GM12878 (cell line): ENCODE results near the gene RPS16. TPM values are rescaled to one million over a fixed set of nuclear protein-coding genes. Genes with fewer than 3 reads are reported as not detected.

Source experiments
- ATAC-seq: fragments of 200-7000 bp; cut with Tn5 transposase; 3 replicates; pipeline ENCODE4 v1.9.1; 2020; ENCODE audit warnings: mild to moderate bottlenecking, moderate library complexity
- BruUV-seq: library from RNA; stranded (reverse); fragments of 400-500 nt; replicated peaks from 2 replicates; lab custom pipeline; 2021; lab: Mats Ljungman, UMichigan
- CTCF ChIA-PET: fragments of 300-600 bp; sonication (Branson Sonifier 250); formaldehyde crosslinking; extraction: SDS; loops from one replicate; lab custom pipeline; 2021; ENCODE audit warnings: inconsistent platforms; lab: Yijun Ruan, JAX
- POLR2A ChIA-PET: fragments of 350-600 bp; formaldehyde crosslinking; extraction: SDS; loops from one replicate; lab custom pipeline; 2021; ENCODE audit warnings: inconsistent platforms; lab: Charles Lee
- RAD21 ChIA-PET: fragments of 300-600 bp; sonication (Branson Sonifier 250); formaldehyde crosslinking; loops from one replicate; lab custom pipeline; 2023; ENCODE audit warnings: antibody characterized with exemption; ENCODE audit not compliant: unreplicated experiment; lab: Charles Lee
- SMC1A ChIA-PET: fragments of 300-600 bp; sonication (Branson Sonifier 250); formaldehyde crosslinking; loops from one replicate; lab custom pipeline; 2023; ENCODE audit not compliant: unreplicated experiment, uncharacterized antibody; lab: Charles Lee
- DNase-seq: peaks from one replicate; pipeline ENCODE4 v3.0.0-alpha.2; 2011; ENCODE audit warnings: low read depth, low spot score
- FAIRE-seq: peaks from 3 replicates; lab custom pipeline; 2011; peaks lifted over from hg19 to GRCh38; lab: Jason Lieb, UNC
- H2AFZ ChIP-seq: 2 replicates; pipeline ENCODE4 v1.6.0; 2011; ENCODE audit warnings: low read depth, low read length, control low read depth; ENCODE audit not compliant: control insufficient read depth
- H3K27ac ChIP-seq: 2 replicates; pipeline ENCODE4 v1.5.1; 2011; ENCODE audit warnings: control low read depth; ENCODE audit not compliant: control insufficient read depth, insufficient read depth
- H3K27me3 ChIP-seq, 2 experiments: replicated peaks in 1 of 2; 2 replicates each; pipeline versions ENCODE4 v1.6.0 to v1.6.1; 2011; ENCODE audit warnings: low read length in 1 of 2; ENCODE audit not compliant: control insufficient read depth in 2 of 2, insufficient read depth in 2 of 2
- H3K36me3 ChIP-seq, 2 experiments: 2 replicates each; pipeline ENCODE4 v1.5.1; 2011; ENCODE audit warnings: low read length in 1 of 2; ENCODE audit not compliant: control insufficient read depth in 2 of 2, insufficient read depth in 2 of 2
- H3K4me1 ChIP-seq: 2 replicates; pipeline ENCODE4 v1.6.1; 2011; ENCODE audit warnings: mild to moderate bottlenecking, low read length, moderate library complexity, mixed read lengths; ENCODE audit not compliant: control insufficient read depth, insufficient read depth
- H3K4me2 ChIP-seq: 2 replicates; pipeline ENCODE4 v1.6.0; 2011; ENCODE audit warnings: control low read depth; ENCODE audit not compliant: control insufficient read depth, insufficient read depth
- H3K4me3 ChIP-seq: fragments of 200-600 bp; sonication (generic); 2 replicates; pipeline ENCODE4 v1.5.1; 2016
- H3K79me2 ChIP-seq: 2 replicates; pipeline ENCODE4 v1.6.0; 2011; ENCODE audit warnings: low read length; ENCODE audit not compliant: control insufficient read depth, insufficient read depth
- H3K9ac ChIP-seq: 2 replicates; pipeline ENCODE4 v1.8.0; 2011; ENCODE audit warnings: low read length, control low read depth, mixed read lengths; ENCODE audit not compliant: control insufficient read depth, insufficient read depth
- H3K9me3 ChIP-seq: replicated peaks from 3 replicates; pipeline ENCODE4 v1.5.1; 2011; ENCODE audit warnings: mild to moderate bottlenecking, low read length; ENCODE audit not compliant: control insufficient read depth, insufficient read depth
- H4K20me1 ChIP-seq: 2 replicates; pipeline ENCODE4 v1.6.0; 2011; ENCODE audit not compliant: control insufficient read depth, insufficient read depth
- ATF3 ChIP-seq: IDR thresholded peaks from 2 replicates; pipeline ENCODE4 v1.6.1; 2011; ENCODE audit warnings: low read depth, mild to moderate bottlenecking, low read length, moderate library complexity, borderline replicate concordance; ENCODE audit errors: extremely low read depth
- CEBPB ChIP-seq, 2 experiments: fragments of 150-350 bp in 1 of 2; IDR thresholded peaks; 2 replicates each; pipeline ENCODE4 v1.6.1; 2012 to 2014; ENCODE audit warnings: low read depth in 2 of 2, low read length in 2 of 2, borderline replicate concordance in 1 of 2, inconsistent platforms in 1 of 2
- CHD1 ChIP-seq: IDR thresholded peaks from 2 replicates; pipeline ENCODE4 v1.6.1; 2012; ENCODE audit warnings: low read depth, low read length, improper control_type of control experiment
- MYC ChIP-seq: IDR thresholded peaks from 2 replicates; pipeline ENCODE4 v1.6.1; 2011; ENCODE audit warnings: mild to moderate bottlenecking, low read length, moderate library complexity, inconsistent platforms; ENCODE audit not compliant: insufficient read depth, insufficient replicate concordance, insufficient read length, severe bottlenecking
- NR2C2 ChIP-seq: IDR thresholded peaks from 2 replicates; pipeline ENCODE4 v1.6.1; 2011; ENCODE audit warnings: borderline replicate concordance, low read depth; ENCODE audit not compliant: control insufficient read depth, insufficient read length
- PML ChIP-seq: IDR thresholded peaks from 2 replicates; pipeline ENCODE4 v1.6.1; 2012; ENCODE audit warnings: low read length, inconsistent platforms
- RAD21 ChIP-seq: IDR thresholded peaks from 2 replicates; pipeline ENCODE4 v1.6.1; 2011; ENCODE audit warnings: mild to moderate bottlenecking, low read depth, low read length, moderate library complexity; ENCODE audit not compliant: insufficient read depth
- RELA ChIP-seq: fragments of 450-650 bp; IDR thresholded peaks from 2 replicates; pipeline ENCODE4 v1.8.0; 2014; ENCODE audit warnings: borderline replicate concordance; ENCODE audit not compliant: partially characterized antibody
- SMAD5 ChIP-seq: IDR thresholded peaks from 2 replicates; pipeline ENCODE4 v1.6.1; 2016; ENCODE audit warnings: antibody characterized with exemption, low read depth
- TBL1XR1 ChIP-seq: IDR thresholded peaks from 2 replicates; pipeline ENCODE4 v1.6.1; 2012; ENCODE audit warnings: low read depth, low read length, improper control_type of control experiment
- WGBS: methylation state at CpG from one replicate; pipeline ENCODE4 v1.1.6; 2016; ENCODE audit warnings: low lambda C conversion rate; ENCODE audit not compliant: insufficient replicate concordance, insufficient coverage; ENCODE audit errors: missing lambda C conversion rate; 5-methylcytosine and 5-hydroxymethylcytosine counted together
- in situ Hi-C: fragments of 300-500 bp; cut with MboI; formaldehyde crosslinking; loops from 9 replicates; pipeline ENCODE4 v1.14.3; 2018; ENCODE audit warnings: mixed read lengths
- intact Hi-C: fragments of 100-400 bp; cut with micrococcal nuclease; formaldehyde crosslinking; loops from one replicate; pipeline ENCODE4 v1.14.2; 2022; ENCODE audit not compliant: unreplicated experiment
- polyA plus RNA-seq, 11 experiments: library from polyadenylated mRNA; depleted of rRNA in 4 of 11; unstranded in 6 of 11; stranded (reverse) in 5 of 11; fragments of >200 nt; fragmentation: Nextera tagmentation in 4 of 11; fragmentation: Illumina TruSeq in 1 of 11; extraction: Ambion mirVana in 4 of 11; extraction: Trizol in 1 of 11; gene quantifications; 1 replicate in 1 of 11; 2 replicates in 10 of 11; pipeline versions ENCODE4 v1.2.1 to v1.2.3, GENCODE V29; 2011 to 2016; ENCODE audit warnings: inconsistent platforms in 2 of 11, missing spikeins in 2 of 11, low read depth in 1 of 11
- total RNA-seq, 4 experiments: library from RNA; depleted of rRNA in 3 of 4; stranded (reverse); fragments of >200 nt in 3 of 4; fragmentation: Illumina TruSeq in 1 of 4; extraction: Trizol in 1 of 4; gene quantifications; 2 replicates each; pipeline versions ENCODE4 v1.2.1 to v1.2.3, GENCODE V29; 2013 to 2021

RPS16 gene
- total and polyA plus RNA-seq, 10 of the 15 experiments (the other 5 are each of a cell fraction or from before 2014, with no cell fraction given) = 148 to 4,810 (median 2,343) TPM

- in situ Hi-C loops = no loop called here
- H3K79me2 ChIP-seq = no peaks in the 10 kb centered on the region
- ChIA-PET RAD21 (interaction anchor here (0.7 kb wide), 1 partner anchor 9 kb away, joined by 3 read pairs; the partner anchor contains the start of gene TIMM50), CTCF (interaction anchor here (1.1 kb wide), 1 partner anchor 64 kb away, joined by 3 read pairs; no protein-coding TSS in a partner anchor), POLR2A (no interaction called here), SMC1A (no interaction called here)
- TF ChIP-seq NR2C2 (no peak), PML (no peak), RELA (no peak), TBL1XR1 (no peak), CEBPB (IDR thresholded peaks at IDR 0.05; ENCODE audit: borderline replicate concordance in 1 of 2, low read depth in 2 of 2, low read length in 2 of 2) (no peak), RAD21 (no peak), SMAD5 (no peak), CHD1 (no peak), ATF3 (no peak), MYC (no peak)
- H3K9ac ChIP-seq = no peak overlapping the region
- FAIRE-seq (no peak), ATAC-seq (no peak), DNase-seq (no peak)
- no peaks in the 10 kb centered on the region for H3K4me1 ChIP-seq
- H4K20me1 ChIP-seq = no peaks in the 10 kb centered on the region
- H2AFZ ChIP-seq = no peak overlapping the region
- no peak overlapping the region for H3K4me2 ChIP-seq
- intact Hi-C loops = no loop called here
- no peaks in the 10 kb centered on the region for H3K27me3 ChIP-seq
- no TSS peak for BruUV-seq
- H3K36me3 ChIP-seq = peaks cover 44 to 74% of the 10 kb centered on the region in 2 experiments
- WGBS = 62% methylated on average over 8 of the region's 8 CpGs
- no peaks in the 10 kb centered on the region for H3K9me3 ChIP-seq
- H3K4me3 ChIP-seq = no peak overlapping the region
- H3K27ac ChIP-seq = no peak overlapping the region
These were observed 36.2 kb upstream of the RPS16 start for GRCh38 chr19:39471756-39472536.
